GM23338 (cell line): Measurements from ENCODE around the gene FAM98C. TPM values are rescaled to one million over a fixed set of nuclear protein-coding genes. Genes with fewer than 3 reads are reported as not detected.

ENCODE experiments used
- ATAC-seq: fragments of 200-7000 bp; cut with Tn5 transposase; 3 replicates; pipeline ENCODE4 v1.9.1; 2020
- DNase-seq: peaks from one replicate; pipeline ENCODE4 v3.0.0-alpha.2; 2015; ENCODE audit warnings: low spot score
- H2AFZ ChIP-seq: fragments of 200-600 bp; sonication (generic); 2 replicates; pipeline ENCODE4 v1.8.0; 2016; ENCODE audit warnings: antibody characterized with exemption, mild to moderate bottlenecking, moderate library complexity
- H3F3A ChIP-seq: fragments of 200-600 bp; sonication (generic); replicated peaks from 2 replicates; pipeline ENCODE4 v1.8.0; 2017; ENCODE audit warnings: antibody characterized with exemption, mixed run types, low read depth
- H3K27ac ChIP-seq: fragments of 200-600 bp; sonication (generic); 2 replicates; pipeline ENCODE4 v1.6.1; 2016; ENCODE audit warnings: low read depth
- H3K27me3 ChIP-seq: fragments of 200-600 bp; sonication (generic); 2 replicates; pipeline ENCODE4 v1.8.0; 2016; ENCODE audit warnings: mild to moderate bottlenecking, mixed run types, moderate library complexity; ENCODE audit not compliant: insufficient read depth
- H3K36me3 ChIP-seq: fragments of 200-600 bp; sonication (generic); 2 replicates; pipeline ENCODE4 v1.8.0; 2016; ENCODE audit warnings: mild to moderate bottlenecking; ENCODE audit not compliant: insufficient read depth
- H3K4me1 ChIP-seq: fragments of 200-600 bp; sonication (generic); 2 replicates; pipeline ENCODE4 v1.8.0; 2016; ENCODE audit warnings: mild to moderate bottlenecking, moderate library complexity; ENCODE audit not compliant: insufficient read depth
- H3K4me2 ChIP-seq: fragments of 200-600 bp; sonication (generic); 2 replicates; pipeline ENCODE4 v1.7.1; 2017; ENCODE audit warnings: mixed run types
- H3K4me3 ChIP-seq: fragments of 200-600 bp; sonication (generic); 2 replicates; pipeline ENCODE4 v1.6.1; 2016; ENCODE audit warnings: mixed run types
- H3K79me2 ChIP-seq: fragments of 200-600 bp; sonication (generic); replicated peaks from 2 replicates; pipeline ENCODE4 v1.8.0; 2017; ENCODE audit warnings: mild to moderate bottlenecking; ENCODE audit not compliant: insufficient read depth
- H3K9me2 ChIP-seq: fragments of 200-600 bp; sonication (generic); 2 replicates; pipeline ENCODE4 v1.8.0; 2017; ENCODE audit not compliant: insufficient read depth
- H4K20me1 ChIP-seq: fragments of 200-600 bp; sonication (generic); replicated peaks from 2 replicates; pipeline ENCODE4 v1.8.0; 2017; ENCODE audit warnings: mild to moderate bottlenecking; ENCODE audit not compliant: insufficient read depth
- H3K27ac Mint-ChIP-seq: 2 replicates; pipeline ENCODE4 v1.8.0; 2020; ENCODE audit warnings: inconsistent platforms, mild to moderate bottlenecking, moderate library complexity, mixed read lengths
- H3K27me3 Mint-ChIP-seq: 3 replicates; pipeline ENCODE4 v1.8.0; 2022; ENCODE audit warnings: low read depth, mild to moderate bottlenecking, moderate library complexity, mixed read lengths, inconsistent platforms; ENCODE audit not compliant: insufficient read depth, poor library complexity
- H3K36me3 Mint-ChIP-seq: 3 replicates; pipeline ENCODE4 v1.8.0; 2021; ENCODE audit warnings: low read depth, mild to moderate bottlenecking, inconsistent platforms, moderate library complexity, mixed read lengths
- H3K4me1 Mint-ChIP-seq: 3 replicates; pipeline ENCODE4 v1.8.0; 2020; ENCODE audit warnings: mild to moderate bottlenecking, inconsistent platforms, mixed read lengths
- H3K4me3 Mint-ChIP-seq: 3 replicates; pipeline ENCODE4 v1.8.0; 2021; ENCODE audit warnings: moderate library complexity, mild to moderate bottlenecking, inconsistent platforms, mixed read lengths
- H3K9me3 Mint-ChIP-seq: 3 replicates; pipeline ENCODE4 v1.8.0; 2020; ENCODE audit warnings: moderate library complexity, mild to moderate bottlenecking, inconsistent platforms, mixed read lengths
- CREB1 ChIP-seq: fragments of 250-450 bp; sonication (Bioruptor Pico); IDR thresholded peaks from 2 replicates; pipeline ENCODE4 v1.5.0; 2020; ENCODE audit warnings: low read depth, mild to moderate bottlenecking, moderate library complexity
- CTCF ChIP-seq, 2 experiments: fragments of 200-600 bp in 1 of 2; sonication (generic) in 1 of 2; conservative IDR thresholded peaks; 2 replicates each; pipeline versions ENCODE4 v1.5.1 to v1.6.1; 2016 to 2017; ENCODE audit warnings: antibody characterized with exemption in 2 of 2, low read depth in 2 of 2, mild to moderate bottlenecking in 2 of 2, moderate library complexity in 1 of 2
- ETS1 ChIP-seq: IDR thresholded peaks from 2 replicates; pipeline ENCODE4 v1.6.1; 2016; ENCODE audit warnings: antibody characterized with exemption
- EZH2 ChIP-seq: fragments of 200-600 bp; sonication (generic); IDR thresholded peaks from one replicate; pipeline ENCODE4 v1.8.0; 2017; ENCODE audit warnings: antibody characterized with exemption, mild to moderate bottlenecking, low read depth; ENCODE audit not compliant: unreplicated experiment
- EZH2phosphoT487 ChIP-seq: fragments of 200-600 bp; sonication (generic); IDR thresholded peaks from one replicate; pipeline ENCODE4 v1.8.1; 2018; ENCODE audit warnings: antibody characterized with exemption; ENCODE audit not compliant: unreplicated experiment
- JUNB ChIP-seq: IDR thresholded peaks from one replicate; pipeline ENCODE4 v1.6.1; 2016; ENCODE audit warnings: antibody characterized with exemption; ENCODE audit not compliant: unreplicated experiment
- NANOG ChIP-seq: IDR thresholded peaks from 2 replicates; pipeline ENCODE4 v1.6.1; 2016; ENCODE audit warnings: antibody characterized with exemption, borderline replicate concordance
- POLR2AphosphoS5 ChIP-seq: IDR thresholded peaks from 2 replicates; pipeline ENCODE4 v1.6.1; 2016; ENCODE audit warnings: antibody characterized with exemption, low read depth
- REST ChIP-seq: IDR thresholded peaks from one replicate; pipeline ENCODE4 v1.6.1; 2018; ENCODE audit warnings: antibody characterized with exemption; ENCODE audit not compliant: unreplicated experiment
- STAT1 ChIP-seq: IDR thresholded peaks from one replicate; pipeline ENCODE4 v1.6.1; 2016; ENCODE audit warnings: antibody characterized with exemption; ENCODE audit not compliant: unreplicated experiment
- ZNF114 ChIP-seq: fragments of 250-450 bp; sonication (Bioruptor Pico); IDR thresholded peaks from 2 replicates; pipeline ENCODE4 v1.5.0; 2020; ENCODE audit warnings: mild to moderate bottlenecking, moderate library complexity
- ZNF331 ChIP-seq: fragments of 250-450 bp; sonication (Bioruptor Pico); IDR thresholded peaks from 2 replicates; pipeline ENCODE4 v1.5.0; 2020; ENCODE audit warnings: low read depth, mild to moderate bottlenecking, moderate library complexity
- ZNF462 ChIP-seq: fragments of 250-450 bp; sonication (Bioruptor Pico); IDR thresholded peaks from 2 replicates; pipeline ENCODE4 v1.5.0; 2020; ENCODE audit warnings: mild to moderate bottlenecking, moderate library complexity
- polyA plus RNA-seq: library from polyadenylated mRNA; unstranded; fragments of >200 nt; fragmentation: Nextera tagmentation; extraction: Ambion mirVana; gene quantifications from 2 replicates; pipeline ENCODE4 v1.2.1, GENCODE V29; 2016
- total RNA-seq: library from RNA; depleted of rRNA; stranded (reverse); fragments of >200 nt; shearing (Covaris generic); gene quantifications from 2 replicates; pipeline ENCODE4 v1.2.3, GENCODE V29; 2014

FAM98C gene
- total and polyA plus RNA-seq, 2 experiments from 2014 or later = 4.3 to 7.6 TPM

GRCh38 chr19:38358071-38358470 lies 44.8 kb upstream of the FAM98C start:
- TF ChIP-seq ETS1 = no peak
- no peak for TF ChIP-seq NANOG
- TF ChIP-seq REST = no peak
- no peak for TF ChIP-seq EZH2
- no peak for TF ChIP-seq JUNB
- TF ChIP-seq POLR2AphosphoS5 = no peak
- TF ChIP-seq EZH2phosphoT487 = no peak
- TF ChIP-seq STAT1 = no peak
- TF ChIP-seq CREB1 (CRISPR knock-in tag) = no peak
- TF ChIP-seq ZNF331 (CRISPR knock-in tag) = no peak
- no peak for TF ChIP-seq CTCF (conservative IDR thresholded peaks at IDR 0.05; ENCODE audit: low read depth in 2 of 2)
- no peak for TF ChIP-seq ZNF114 (CRISPR knock-in tag)
- TF ChIP-seq ZNF462 (CRISPR knock-in tag) = no peak
- no peaks in the 10 kb centered on the region for H3K9me3 Mint-ChIP-seq
- Histone ChIP-seq H3K27me3 (peaks cover 29% of the 10 kb centered on the region), H3K4me3 (no peak overlapping the region), H4K20me1 (no peaks in the 10 kb centered on the region; the same call in 1 of the 2 replicates), H3F3A (0 out of 2 replicates have a peak, but pooled peaks cover 14% of the 10 kb centered on the region), H3K4me1 (peaks cover 12% of the 10 kb centered on the region), H2AFZ (no peak overlapping the region), H3K4me2 (no peak overlapping the region), H3K79me2 (no peaks in the 10 kb centered on the region), H3K27ac (no peak overlapping the region), H3K36me3 (no peaks in the 10 kb centered on the region), H3K9me2 (no peaks in the 10 kb centered on the region)
- DNase-seq (no peak), ATAC-seq (no peak)
- no peak overlapping the region for H3K4me3 Mint-ChIP-seq
- no peaks in the 10 kb centered on the region; the same call in 2 of the 3 replicates for H3K36me3 Mint-ChIP-seq
- H3K4me1 Mint-ChIP-seq = peaks cover 22% of the 10 kb centered on the region
- no peak overlapping the region for H3K27ac Mint-ChIP-seq
- H3K27me3 Mint-ChIP-seq = peaks cover 27% of the 10 kb centered on the region
